SK-N-SH treated with all-trans-retinoic acid at 6 μM for 48 hours (cell line): Measurements from ENCODE around the gene RELCH.

ENCODE experiments used
- ATAC-seq: fragments of 200-7000 bp; cut with Tn5 transposase; 3 replicates; pipeline ENCODE4 v1.9.1; 2020; ENCODE audit warnings: mild to moderate bottlenecking, moderate library complexity
- ARNTL ChIP-seq: fragments of 450-650 bp; formaldehyde crosslinking; IDR thresholded peaks from 2 replicates; pipeline ENCODE4 v1.5.0; 2020; ENCODE audit warnings: low read depth, mild to moderate bottlenecking, moderate library complexity, borderline replicate concordance
- BACH2 ChIP-seq: fragments of 250-450 bp; sonication (Bioruptor Pico); IDR thresholded peaks from 2 replicates; pipeline ENCODE4 v1.9.0; 2021; ENCODE audit warnings: mild to moderate bottlenecking, borderline replicate concordance
- CREB5 ChIP-seq: fragments of 250-450 bp; sonication (Bioruptor Pico); IDR thresholded peaks from 2 replicates; pipeline ENCODE4 v1.5.1; 2020; ENCODE audit warnings: low read depth, mild to moderate bottlenecking, moderate library complexity
- CSDC2 ChIP-seq: fragments of 250-450 bp; sonication (Bioruptor Pico); IDR thresholded peaks from 2 replicates; pipeline ENCODE4 v1.5.0; 2020; ENCODE audit warnings: mild to moderate bottlenecking, moderate library complexity
- CSRNP3 ChIP-seq: fragments of 250-450 bp; sonication (Bioruptor Pico); IDR thresholded peaks from 2 replicates; pipeline ENCODE4 v1.5.1; 2021; ENCODE audit warnings: mild to moderate bottlenecking, moderate library complexity
- ESRRG ChIP-seq: fragments of 250-450 bp; sonication (Bioruptor Pico); IDR thresholded peaks from 2 replicates; pipeline ENCODE4 v1.6.1; 2021; ENCODE audit warnings: mild to moderate bottlenecking
- ISL1 ChIP-seq: fragments of 250-450 bp; sonication (Bioruptor Pico); IDR thresholded peaks from 2 replicates; pipeline ENCODE4 v2.1.2; 2022; ENCODE audit warnings: mild to moderate bottlenecking, moderate library complexity
- OSR1 ChIP-seq: fragments of 250-450 bp; sonication (Bioruptor Pico); IDR thresholded peaks from 2 replicates; pipeline ENCODE4 v1.8.0; 2022; ENCODE audit warnings: moderate library complexity, mild to moderate bottlenecking, inconsistent platforms
- PATZ1 ChIP-seq: fragments of 250-450 bp; sonication (Bioruptor Pico); IDR thresholded peaks from 2 replicates; pipeline ENCODE4 v1.8.0; 2020; ENCODE audit warnings: mild to moderate bottlenecking, moderate library complexity, borderline replicate concordance
- POU6F1 ChIP-seq: fragments of 250-450 bp; sonication (Bioruptor Pico); IDR thresholded peaks from 2 replicates; pipeline ENCODE4 v1.8.0; 2021; ENCODE audit warnings: low read depth, mild to moderate bottlenecking, moderate library complexity, borderline replicate concordance
- PPARA ChIP-seq: fragments of 250-450 bp; sonication (Bioruptor Pico); IDR thresholded peaks from 2 replicates; pipeline ENCODE4 v1.5.0; 2020; ENCODE audit warnings: mild to moderate bottlenecking, borderline replicate concordance
- SNAI2 ChIP-seq: fragments of 250-450 bp; sonication (Bioruptor Pico); IDR thresholded peaks from 2 replicates; pipeline ENCODE4 v1.5.0; 2020; ENCODE audit warnings: mild to moderate bottlenecking, moderate library complexity
- TOX ChIP-seq: fragments of 250-450 bp; sonication (Bioruptor Pico); IDR thresholded peaks from 2 replicates; pipeline ENCODE4 v1.8.0; 2021; ENCODE audit warnings: mild to moderate bottlenecking, moderate library complexity, borderline replicate concordance
- TSHZ2 ChIP-seq: fragments of 250-450 bp; sonication (Bioruptor Pico); IDR thresholded peaks from 2 replicates; pipeline ENCODE4 v1.5.0; 2020; ENCODE audit warnings: mild to moderate bottlenecking, moderate library complexity
- ZC3H10 ChIP-seq: fragments of 250-450 bp; sonication (Bioruptor Pico); IDR thresholded peaks from 2 replicates; pipeline ENCODE4 v1.5.1; 2021; ENCODE audit warnings: mild to moderate bottlenecking, moderate library complexity
- ZFP3 ChIP-seq: fragments of 250-450 bp; sonication (Bioruptor Pico); IDR thresholded peaks from 2 replicates; pipeline ENCODE4 v1.5.0; 2020; ENCODE audit warnings: mild to moderate bottlenecking, moderate library complexity
- ZFP30 ChIP-seq: fragments of 450-650 bp; formaldehyde crosslinking; IDR thresholded peaks from 2 replicates; pipeline ENCODE4 v1.5.0; 2022; ENCODE audit warnings: mild to moderate bottlenecking, moderate library complexity
- ZNF565 ChIP-seq: fragments of 450-650 bp; formaldehyde crosslinking; conservative IDR thresholded peaks from 2 replicates; pipeline ENCODE4 v1.5.0; 2020; ENCODE audit warnings: low read depth, mild to moderate bottlenecking, moderate library complexity
- ZNF70 ChIP-seq: fragments of 450-650 bp; formaldehyde crosslinking; IDR thresholded peaks from 2 replicates; pipeline ENCODE4 v1.5.0; 2020; ENCODE audit warnings: mild to moderate bottlenecking, moderate library complexity
- ZNF8 ChIP-seq: fragments of 450-650 bp; formaldehyde crosslinking; IDR thresholded peaks from 2 replicates; pipeline ENCODE4 v1.5.0; 2020; ENCODE audit warnings: mild to moderate bottlenecking, moderate library complexity

The RELCH gene

GRCh38 chr18:62324917-62325805 is 138.1 kb downstream of the RELCH start, which contains the start of gene TNFRSF11A:
Gene TNFRSF11A, plus strand, starts transcription at chr18:62325310. Its CDS starts 43 bp downstream, at chr18:62325353.
- peak; percentile 63 for ATAC-seq
- TF ChIP-seq BACH2 = no peak
- no peak for TF ChIP-seq PATZ1 (CRISPR knock-in tag)
- TF ChIP-seq ISL1 (CRISPR knock-in tag) = no peak

GRCh38 chr18:62325806-62326645 is 139.0 kb downstream of the RELCH start:
- TF ChIP-seq ISL1 (CRISPR knock-in tag) (no peak), CSRNP3 (CRISPR knock-in tag) (no peak), OSR1 (no peak), SNAI2 (CRISPR knock-in tag) (no peak), PATZ1 (CRISPR knock-in tag) (no peak), ZNF8 (no peak), CREB5 (CRISPR knock-in tag) (no peak), ZFP3 (no peak), ARNTL (no peak), TOX (no peak), ZNF70 (no peak), CSDC2 (no peak)
- peak; percentile 61 for ATAC-seq

GRCh38 chr18:62326646-62327348 is 139.7 kb downstream of the RELCH start:
- ATAC-seq = no peak
- TF ChIP-seq PPARA (CRISPR knock-in tag) = no peak
- TF ChIP-seq BACH2 = no peak
- no peak for TF ChIP-seq TSHZ2 (CRISPR knock-in tag)
- no peak for TF ChIP-seq ZNF8
- TF ChIP-seq ZFP30 (CRISPR knock-in tag) = no peak
- TF ChIP-seq ESRRG (CRISPR knock-in tag) = no peak
- no peak for TF ChIP-seq SNAI2 (CRISPR knock-in tag)
- no peak for TF ChIP-seq CSDC2
- no peak for TF ChIP-seq ZNF565 (CRISPR knock-in tag)
- no peak for TF ChIP-seq ZC3H10
- no peak for TF ChIP-seq OSR1
- no peak for TF ChIP-seq POU6F1
